ENCODE measurements around the gene LSR.
"Not testable (repeated sequence)": the region's sequence is repeated elsewhere in the genome, so short reads cannot be mapped to it uniquely, and the experiment has no call there.

Gene LSR

DNA sequence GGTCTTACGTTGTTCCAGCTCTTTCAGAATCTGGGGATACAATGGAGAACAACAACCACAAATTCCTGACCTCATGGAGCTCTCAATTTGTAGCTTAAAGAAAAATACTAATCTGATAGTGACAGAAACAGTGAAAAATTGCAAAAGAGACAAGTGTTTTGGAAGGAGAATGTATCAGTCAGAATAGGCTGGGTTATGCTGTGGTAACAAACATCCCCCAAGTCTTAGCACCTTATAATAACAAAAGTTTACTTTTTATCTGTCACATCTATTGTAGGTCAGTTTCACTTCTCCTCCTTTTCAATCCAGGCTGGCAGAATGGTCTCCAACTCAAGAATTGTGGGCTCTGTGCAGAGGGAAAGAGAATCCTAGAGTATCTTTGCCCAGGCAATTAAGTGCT is 29.8 kb upstream of the LSR start:
- DNase-seq (ENCODE audit: low spot score), result no peak

DNA sequence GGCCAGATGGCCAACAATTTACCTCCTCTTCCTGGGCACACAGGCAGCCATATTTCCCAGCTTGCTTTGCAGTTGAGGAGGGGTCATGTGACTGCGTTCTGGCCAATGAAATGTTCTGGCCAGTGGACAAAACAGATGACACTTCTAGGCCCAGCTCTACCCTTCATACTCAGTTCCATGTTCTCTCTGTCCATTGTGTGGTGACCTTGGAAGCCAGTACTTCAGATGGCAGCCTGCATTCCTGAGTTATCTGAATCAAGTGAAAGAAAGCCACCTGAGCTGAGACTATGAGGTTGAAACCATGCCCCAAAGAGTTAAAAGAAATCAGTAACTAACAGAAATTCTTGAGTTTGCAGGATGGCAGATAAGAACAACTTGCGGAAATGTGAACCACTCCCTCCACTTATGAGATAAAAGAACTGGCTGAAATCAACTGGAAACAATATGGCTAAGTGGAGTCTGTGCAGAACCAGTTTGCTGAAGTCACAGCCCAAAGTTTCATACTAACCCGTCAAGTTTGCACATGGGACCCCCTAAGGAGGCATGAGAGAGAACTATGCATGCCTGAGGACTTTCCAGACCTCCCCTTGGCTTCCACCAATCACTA is 28.4 kb upstream of the LSR start:
- DNase-seq (ENCODE audit: low spot score), result no peak

DNA sequence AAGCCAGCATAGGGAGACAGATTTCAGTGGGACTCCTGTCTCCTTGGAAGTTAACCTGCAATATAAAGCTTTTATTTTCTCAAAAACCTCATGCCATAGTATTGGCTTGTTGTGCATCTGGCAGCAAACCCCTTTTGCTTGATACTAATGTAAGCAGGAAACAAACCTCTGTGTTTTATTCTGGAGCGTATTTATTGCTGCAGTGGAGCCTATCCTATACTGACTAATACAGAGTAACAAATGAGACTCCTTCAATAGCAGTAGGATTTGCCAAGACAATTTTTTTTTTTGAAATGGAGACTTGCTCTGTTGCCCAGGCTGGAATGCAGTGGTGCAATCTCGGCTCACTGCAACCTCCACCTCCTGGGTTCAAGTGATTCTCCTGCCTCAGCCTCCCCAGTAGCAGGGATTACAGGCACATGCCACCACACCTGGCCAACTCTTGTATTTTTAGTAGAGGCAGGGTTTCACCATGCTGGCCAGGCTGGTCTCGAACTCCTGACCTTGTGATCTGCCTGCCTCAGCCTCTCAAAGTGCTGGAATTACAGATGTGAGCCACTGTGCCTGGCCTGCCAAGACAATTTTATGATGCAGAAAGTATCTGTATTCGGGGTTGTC is 27.7 kb upstream of the LSR start:
- not testable (repeated sequence) for DNase-seq (ENCODE audit: low spot score)

DNA sequence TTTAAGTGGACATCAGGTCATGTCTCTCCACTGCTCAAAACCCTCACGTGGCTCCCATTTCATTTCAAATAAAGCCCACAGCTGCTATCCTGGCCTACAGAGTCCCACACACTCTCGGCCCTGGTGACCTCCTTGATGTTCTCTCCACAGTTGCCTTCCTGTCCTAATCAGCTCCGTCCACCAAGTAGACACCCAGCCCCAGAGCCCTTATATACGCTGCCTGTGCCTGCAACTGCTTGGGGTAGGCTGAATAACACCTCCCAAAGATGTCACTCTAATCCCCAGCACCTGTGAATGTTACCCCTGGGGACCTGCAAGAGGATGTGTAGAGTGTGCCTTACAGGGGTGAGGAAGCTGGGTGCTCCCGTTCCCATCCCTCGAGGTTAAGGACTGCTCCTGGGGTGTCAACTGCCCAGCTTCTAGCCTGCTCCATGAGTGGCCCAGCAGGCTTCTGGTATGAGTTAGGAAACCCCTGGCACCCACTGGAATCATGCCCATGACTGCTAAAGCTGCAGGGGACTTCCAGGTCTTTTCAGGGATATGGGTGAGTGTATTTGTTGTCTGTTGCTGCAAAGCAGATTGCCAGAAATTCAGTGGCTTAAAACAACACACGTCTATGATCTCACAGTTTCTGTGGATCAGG is 26.3 kb upstream of the LSR start:
- DNase-seq (ENCODE audit: low spot score), result no peak

DNA sequence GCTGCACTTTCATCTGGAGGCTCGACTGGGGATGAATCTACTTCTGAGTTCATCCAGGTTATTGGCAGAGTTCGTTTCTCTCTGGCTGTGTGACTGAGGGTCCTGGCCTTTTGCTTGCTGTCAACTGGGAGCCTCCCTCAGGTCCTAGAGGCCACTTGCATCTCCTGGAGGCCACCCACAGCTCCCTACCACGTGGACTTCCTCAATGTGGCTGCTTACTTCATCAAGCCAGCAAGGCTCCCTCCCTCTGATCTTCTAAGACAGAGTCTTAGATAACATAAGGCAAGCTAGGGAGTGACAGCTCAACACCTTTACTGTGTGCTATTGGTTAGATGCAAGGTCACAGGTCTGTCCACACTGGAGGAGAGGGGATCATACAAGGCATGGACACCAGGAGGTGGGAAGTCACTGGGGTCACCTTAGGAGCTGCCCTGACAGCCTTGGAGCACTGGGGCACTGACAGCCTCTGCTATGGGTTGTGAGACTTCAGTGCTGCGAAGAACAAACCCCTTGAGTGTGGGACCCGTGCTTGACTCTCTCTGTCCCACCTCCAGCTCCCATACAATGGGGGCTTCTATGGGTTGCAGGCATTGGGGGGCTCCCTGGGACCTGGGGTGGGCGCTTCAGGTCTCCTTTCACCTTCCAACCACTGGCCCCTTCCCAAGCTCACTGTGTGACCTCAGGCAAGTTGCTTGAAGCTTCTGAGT is 25.6 kb upstream of the LSR start:
- DNase-seq (ENCODE audit: low spot score), result no peak

DNA sequence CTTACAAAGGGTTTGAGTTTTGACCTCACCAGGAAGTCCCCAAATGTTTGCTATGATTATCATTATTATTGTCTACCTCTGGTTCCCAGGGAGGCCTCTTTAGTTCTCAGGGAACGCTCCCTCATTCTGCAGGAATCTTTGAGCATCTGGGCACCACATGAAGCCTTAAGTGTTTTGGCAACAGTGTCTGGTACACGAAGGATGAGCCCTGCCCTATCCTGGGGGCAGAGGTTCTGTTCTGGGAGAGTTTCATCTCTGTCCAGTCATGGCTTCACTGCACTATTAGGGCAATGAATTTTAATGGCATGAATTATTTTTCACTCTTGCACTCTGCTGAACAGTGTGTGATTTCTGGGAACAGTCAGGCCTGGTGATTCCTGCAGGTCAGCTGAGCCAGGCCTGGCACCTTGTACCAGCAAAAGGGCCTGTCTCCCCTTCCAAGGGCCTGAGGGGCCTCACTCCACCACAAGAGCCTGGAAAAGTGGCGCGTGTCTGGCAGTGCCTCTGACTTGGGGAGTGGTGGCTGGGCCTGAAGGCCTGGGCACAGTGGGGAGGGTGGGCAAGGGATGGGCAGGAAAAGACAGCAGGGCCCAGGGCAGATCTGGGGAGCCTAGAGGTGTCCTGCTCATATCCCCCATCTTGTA is 24.8 kb upstream of the LSR start:
- DNase-seq (ENCODE audit: low spot score), result no peak

DNA sequence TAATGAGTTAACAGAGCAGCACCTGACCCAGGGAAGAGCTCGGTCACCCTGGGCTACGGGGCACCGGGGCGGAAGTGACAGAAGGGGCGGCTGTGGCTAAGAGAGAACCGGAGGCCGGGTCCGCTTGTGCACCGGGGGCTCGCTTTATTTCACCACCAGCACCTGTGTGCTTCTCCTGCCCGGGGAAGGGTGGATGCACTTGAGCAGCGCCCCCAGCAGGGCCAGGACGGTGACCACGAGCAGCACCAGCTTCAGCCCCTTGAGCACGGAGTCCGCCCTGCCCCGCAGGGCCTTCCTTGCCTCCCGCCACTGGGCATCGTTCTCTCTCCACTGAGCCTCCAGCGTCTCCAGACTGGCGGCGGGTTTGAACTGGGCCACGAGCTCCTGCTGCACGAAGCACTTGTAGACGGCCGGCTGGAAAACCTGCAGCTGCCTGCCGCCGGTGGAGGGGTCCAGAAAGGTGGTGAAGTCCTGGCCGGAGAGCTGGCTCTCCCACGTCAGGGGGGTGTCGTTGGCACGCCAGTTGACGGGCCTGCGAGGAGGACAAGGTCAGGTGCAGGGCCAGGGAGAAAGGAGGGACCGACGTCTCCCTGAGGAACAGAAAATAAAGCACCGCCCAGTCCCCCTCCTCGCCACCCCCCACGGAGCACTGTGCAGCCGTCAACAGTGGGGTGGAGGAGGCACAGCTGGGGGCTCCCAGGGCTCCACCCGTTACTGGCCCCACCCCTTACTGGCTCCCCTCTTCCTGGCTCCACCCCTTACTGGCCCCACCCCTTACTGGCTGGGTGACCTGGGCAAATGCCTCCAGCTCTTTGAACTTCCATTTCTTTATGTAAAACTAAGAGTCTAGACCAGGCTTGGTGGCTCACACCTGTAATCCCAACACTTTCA is 23.9 kb upstream of the LSR start:
- DNase-seq (ENCODE audit: low spot score), result no peak

DNA sequence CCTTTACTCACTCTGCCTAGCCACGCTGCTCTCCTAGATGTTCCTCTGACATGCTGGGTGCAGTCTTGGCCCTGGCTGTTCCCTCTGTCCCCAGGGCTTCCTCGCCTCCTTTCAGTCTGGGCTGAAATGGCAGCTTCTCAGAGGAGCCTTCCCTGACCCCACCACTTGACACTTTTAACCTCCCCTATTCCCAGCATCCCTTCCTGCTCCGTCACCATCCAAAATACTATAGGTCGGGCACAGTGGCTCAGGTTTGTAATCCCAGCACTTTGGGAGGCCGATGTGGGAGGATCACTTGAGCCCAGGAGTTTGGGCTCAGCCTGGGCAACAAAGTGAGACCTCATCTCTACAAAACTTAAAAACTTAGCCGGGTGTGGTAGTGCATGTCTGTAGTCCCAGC is 22.9 kb upstream of the LSR start:
- DNase-seq (ENCODE audit: low spot score), result no peak

DNA sequence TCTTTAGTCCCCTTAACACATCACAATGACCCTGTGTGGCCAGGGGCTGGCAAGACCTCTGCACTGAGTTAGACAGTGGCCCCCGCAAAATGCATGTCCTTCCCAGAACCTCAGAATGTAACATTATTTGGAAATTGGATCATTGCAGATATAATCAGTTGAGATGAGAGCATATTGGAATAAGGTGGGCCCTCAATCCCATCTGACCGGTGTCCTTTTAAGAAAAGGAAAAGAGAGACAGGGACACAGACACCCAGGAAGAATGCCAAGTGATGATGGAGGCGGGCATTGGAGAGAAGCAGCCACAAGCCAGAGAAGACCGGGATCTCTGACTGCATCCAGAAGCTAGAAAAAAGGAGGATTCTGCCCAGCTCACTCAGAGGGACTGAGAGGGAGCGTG is 22.1 kb upstream of the LSR start:
- no peak for DNase-seq (ENCODE audit: low spot score)

DNA sequence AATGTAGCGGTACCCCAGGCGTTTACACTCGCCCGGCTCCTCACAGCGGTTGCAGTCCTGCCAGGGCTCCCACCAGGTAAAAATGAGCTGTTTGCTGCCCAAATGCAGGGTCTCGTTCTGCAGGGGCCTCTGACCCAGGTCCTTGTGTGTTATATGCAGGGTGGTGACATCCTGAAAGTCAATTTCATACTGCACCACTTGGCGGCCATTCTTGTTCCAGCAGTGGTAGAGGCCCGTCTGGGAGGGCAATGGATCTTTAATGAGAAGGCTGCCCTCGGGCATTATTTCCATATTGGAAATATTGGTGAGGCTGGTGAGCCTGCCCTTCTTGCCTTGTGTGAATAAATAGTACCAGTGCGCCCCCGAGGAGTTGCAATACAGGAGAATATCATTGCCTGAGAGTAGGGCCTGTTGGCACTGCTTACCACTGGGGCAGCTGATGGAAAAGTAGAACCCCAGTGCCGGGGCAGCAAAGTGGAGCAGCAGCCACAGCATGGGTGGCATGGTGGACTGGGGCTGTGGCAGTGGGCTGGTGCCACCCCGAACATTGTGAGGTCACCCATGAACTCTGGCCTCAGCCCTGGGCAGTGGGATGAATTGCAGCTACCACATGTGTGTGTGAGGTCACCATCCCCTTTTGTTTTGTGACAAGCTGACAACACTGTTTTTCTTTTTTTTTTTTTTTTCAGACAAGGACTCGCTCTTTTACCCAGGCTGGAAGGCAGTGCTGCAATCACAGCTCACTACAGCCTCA is 20.4 kb upstream of the LSR start, which contains the start of gene FAM187B:
Gene FAM187B (minus strand): TSS at position 563 of the 754 bp plus-strand sequence. CDS start 59 bp downstream, at position 504.
- no peak for DNase-seq (ENCODE audit: low spot score)

DNA sequence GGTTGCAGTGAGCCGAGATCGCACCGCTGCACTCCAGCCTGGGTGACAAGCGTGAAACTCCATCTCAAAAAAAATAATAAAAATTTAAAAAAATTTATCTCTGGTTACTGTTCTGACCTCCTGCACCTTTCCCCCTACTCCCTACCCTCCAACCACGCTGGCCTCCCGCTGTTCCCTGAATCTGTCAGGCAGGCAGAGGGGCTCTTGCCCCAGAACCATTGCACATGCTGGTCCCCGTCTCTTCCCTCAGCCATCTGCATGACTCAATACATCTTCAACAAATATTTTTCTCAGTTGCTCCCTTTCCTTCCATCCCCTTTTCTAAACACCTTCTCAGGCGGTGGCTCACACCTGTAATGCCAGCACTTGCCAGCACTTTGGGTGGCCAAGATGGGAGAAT is 19.2 kb upstream of the LSR start:
- no peak for DNase-seq (ENCODE audit: low spot score)

DNA sequence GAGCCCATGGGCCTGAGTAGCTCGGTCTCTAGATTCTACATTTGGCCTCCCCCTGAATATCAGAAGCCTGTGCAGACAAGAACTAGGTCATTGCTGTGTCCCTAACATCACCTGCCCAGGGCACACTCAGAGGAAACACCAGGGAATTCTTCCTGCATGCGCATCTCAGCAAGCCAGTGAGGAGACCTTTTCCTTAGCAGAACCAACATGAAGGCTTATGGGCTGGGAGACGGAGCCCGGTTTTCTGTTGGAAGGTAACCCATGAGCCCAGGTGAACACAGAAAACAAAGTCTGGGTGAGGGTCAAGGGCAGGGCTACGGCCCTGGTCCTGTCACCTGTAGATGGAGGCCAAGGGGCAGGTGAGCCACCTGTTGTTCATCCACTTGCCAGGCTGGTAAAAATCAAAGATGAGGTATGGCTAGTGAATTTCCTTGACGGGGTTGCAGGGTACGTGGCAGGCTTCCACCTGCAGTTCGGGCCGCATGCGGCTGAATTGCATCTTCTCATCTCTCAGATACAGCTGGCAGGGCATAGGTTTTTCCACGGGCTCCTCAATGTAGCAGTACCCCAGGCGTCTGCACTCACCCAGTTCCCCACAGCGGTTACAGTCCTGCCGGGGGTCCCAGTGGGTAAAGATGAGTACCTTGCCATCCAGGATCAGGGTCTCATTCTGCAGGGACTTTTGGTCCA is 16.7 kb upstream of the LSR start:
- no peak for DNase-seq (ENCODE audit: low spot score)

DNA sequence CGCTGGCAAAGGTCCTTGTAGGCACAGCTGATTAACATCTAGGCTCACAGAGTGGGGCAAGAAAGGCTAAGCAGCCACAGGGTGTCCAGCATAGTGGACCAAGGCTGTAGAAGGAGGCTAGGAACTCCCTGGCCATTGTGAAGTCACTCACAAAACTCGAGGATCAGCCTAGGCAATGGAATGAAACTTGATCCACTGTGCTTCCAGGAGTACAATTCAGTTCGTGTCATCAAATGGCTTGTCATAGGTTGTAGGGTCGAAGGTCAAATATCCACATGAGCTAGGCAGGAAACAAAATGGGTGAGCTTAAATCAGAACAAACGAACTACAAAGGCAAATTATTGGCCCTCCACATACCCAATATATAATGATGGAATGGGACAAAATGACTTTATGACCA is 15.9 kb upstream of the LSR start:
- DNase-seq (ENCODE audit: low spot score), result no peak

DNA sequence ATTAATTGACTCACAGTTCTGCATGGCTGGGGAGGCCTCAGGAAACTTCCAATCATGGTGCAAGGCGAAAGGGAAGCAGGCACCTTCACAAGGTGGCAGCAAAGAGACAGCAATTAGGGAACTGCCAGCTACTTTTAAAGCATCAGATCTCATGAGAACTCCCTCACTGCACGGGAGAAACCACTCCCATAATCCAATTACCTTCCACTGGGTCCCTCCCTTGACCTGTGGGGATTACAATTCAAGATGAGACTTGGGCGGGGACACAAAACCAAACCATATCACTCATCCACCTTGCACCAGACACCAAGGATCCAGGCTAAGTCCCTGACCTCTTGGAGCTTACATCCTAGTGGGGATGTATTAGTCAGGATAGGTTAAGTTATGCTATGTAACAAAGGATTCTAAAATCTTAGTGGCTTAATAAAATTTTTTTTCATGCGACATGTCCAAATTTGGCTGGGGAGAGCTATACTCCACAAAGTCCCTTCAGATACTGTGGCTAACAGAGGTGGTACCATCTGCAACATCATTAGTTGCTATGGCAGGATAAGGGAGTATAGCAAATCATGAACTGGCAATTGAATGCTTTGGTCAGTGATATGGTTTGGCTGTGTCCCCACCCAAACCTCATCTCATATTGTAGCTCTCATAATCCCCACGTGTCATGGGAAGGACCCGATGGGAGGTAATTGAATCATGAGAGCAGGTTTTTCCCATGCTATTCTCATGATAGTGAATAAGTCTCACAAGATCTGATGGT is 12.0 kb upstream of the LSR start:
- DNase-seq (ENCODE audit: low spot score), result no peak

DNA sequence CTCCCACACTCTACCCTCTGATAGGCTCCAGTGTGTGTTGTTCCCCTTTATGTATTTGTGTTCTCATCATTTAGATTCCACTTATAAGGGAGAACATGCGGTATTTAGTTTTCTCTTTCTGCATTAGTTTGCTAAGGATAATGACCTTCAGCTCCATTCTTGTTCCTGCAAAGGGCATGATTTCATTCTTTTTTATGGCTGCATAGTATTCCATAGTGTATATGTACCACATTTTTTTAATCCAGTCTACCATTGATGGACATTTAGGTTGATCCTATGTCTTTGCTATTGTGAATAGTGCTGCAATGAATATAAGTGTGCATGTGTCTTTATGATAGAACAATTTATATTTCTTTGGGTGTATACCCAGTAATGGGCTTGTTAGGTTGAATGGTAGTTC is 9.2 kb upstream of the LSR start:
- DNase-seq (ENCODE audit: low spot score), result not testable (repeated sequence)

DNA sequence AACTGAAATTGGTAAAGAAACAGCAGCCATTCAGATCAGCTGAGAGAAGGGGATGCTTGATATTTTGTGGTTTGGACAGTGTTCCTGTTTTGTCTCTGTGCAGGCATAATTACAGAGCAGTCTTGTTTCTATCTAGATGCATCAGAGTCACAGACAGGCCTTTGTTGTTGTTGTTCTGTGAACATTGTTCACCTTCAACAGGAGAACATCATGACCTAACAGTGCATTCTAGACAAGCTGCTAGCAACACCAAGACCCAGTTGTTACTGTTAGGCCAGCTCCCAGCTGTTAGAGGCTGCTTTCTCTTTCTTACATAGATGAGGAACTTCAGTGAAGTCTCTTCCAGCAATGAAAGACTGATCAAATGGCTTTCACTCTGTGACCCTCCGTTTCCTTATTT is 8.5 kb upstream of the LSR start:
- no peak for DNase-seq (ENCODE audit: low spot score)

DNA sequence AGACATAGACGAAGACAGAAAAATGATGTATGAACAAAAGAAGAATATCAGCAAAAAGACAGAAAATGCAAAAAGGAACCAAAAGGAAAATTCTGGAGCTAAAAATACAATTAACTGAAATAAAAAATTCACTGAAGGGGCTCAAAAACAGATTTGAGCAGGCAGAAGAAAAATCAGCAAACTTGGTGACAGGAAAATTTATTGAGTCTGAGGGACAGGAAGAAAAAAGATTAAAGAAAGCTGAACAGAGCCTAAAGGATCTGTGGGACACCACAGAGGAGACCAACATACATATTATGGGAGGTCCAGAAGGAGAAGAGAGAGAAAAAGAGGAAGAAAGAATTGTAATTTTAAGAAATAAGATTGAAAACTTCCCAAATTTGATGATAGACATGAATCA is 7.4 kb upstream of the LSR start:
- no peak for DNase-seq (ENCODE audit: low spot score)

DNA sequence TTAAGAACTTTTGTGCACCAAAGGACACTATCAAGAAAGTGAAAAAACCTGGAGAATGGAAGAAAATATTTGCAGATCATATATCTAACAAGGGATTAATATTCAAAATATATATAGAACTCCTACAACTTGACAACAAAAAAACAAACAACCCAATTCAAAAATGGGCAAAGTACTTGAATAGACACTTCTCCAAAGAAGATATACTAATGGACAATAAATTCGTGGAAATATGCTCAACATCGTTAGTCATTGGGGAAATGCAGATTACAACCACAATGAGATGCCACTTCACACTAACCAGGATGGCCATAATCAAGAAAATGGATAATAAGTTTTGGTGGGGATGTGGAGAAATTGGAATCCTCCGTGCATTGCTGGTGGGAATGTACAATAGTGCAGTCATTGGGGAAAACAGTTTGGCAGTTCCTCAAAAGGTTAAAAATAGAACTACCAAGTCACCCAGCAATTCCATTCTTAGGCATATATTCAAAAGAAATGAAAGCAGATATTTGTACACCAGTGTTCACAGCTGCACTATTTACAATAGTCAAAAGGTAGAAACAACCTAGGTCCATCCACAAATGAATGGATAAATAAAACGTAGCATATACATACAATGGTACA is 2.2 kb upstream of the LSR start:
- DNase-seq (ENCODE audit: low spot score), result no peak

All from RKO (cell line).